ENCODE data around the gene OR6C2. TPM values are rescaled to one million over a fixed set of nuclear protein-coding genes. Genes with fewer than 3 reads are reported as not detected.
"Not testable (repeated sequence)": the region's sequence is repeated elsewhere in the genome, so short reads cannot be mapped to it uniquely, and the experiment has no call there.

The OR6C2 gene
- total RNA-seq, 1 experiment from 2014 or later = not detected

- TF ChIP-seq CTCF (IDR thresholded peaks at IDR 0.05; ENCODE audit: unreplicated experiment) = no peak
- DNase-seq = no peak
- Mint-ChIP-seq H3K36me3 (ENCODE audit: insufficient read depth, unreplicated experiment) (no peaks in the 10 kb centered on the region), H3K9me3 (ENCODE audit: low read depth, unreplicated experiment) (no peaks in the 10 kb centered on the region), H3K27me3 (ENCODE audit: unreplicated experiment) (no peaks in the 10 kb centered on the region), H3K27ac (ENCODE audit: unreplicated experiment) (no peak within 1 kb of the TSS), H3K4me1 (ENCODE audit: low read depth, unreplicated experiment) (no peaks in the 10 kb centered on the region), H3K4me3 (ENCODE audit: low read depth, unreplicated experiment) (no peak within 1 kb of the TSS)
- CTCF ChIA-PET = no interaction called here
- intact Hi-C loops (cut with micrococcal nuclease; ENCODE audit: unreplicated experiment) = no loop called here
- BruUV-seq (replicated peaks) = no TSS peak
These were observed 17.9 kb upstream of the OR6C2 start, which contains the start of gene OR6C76 for GRCh38 chr12:55425954-55426353. TSS of gene OR6C76 (plus strand) at chr12:55426254. CDS start at chr12:55426254, 0 bp downstream.

GRCh38 chr12:55428331-55429243 lies 15.3 kb upstream of the OR6C2 start:
- no peak for TF ChIP-seq CTCF (IDR thresholded peaks at IDR 0.05; ENCODE audit: unreplicated experiment)
- no TSS peak for BruUV-seq (replicated peaks)
- Mint-ChIP-seq H3K27me3 (ENCODE audit: unreplicated experiment) (no peaks in the 10 kb centered on the region), H3K4me1 (ENCODE audit: low read depth, unreplicated experiment) (no peaks in the 10 kb centered on the region), H3K36me3 (ENCODE audit: insufficient read depth, unreplicated experiment) (no peaks in the 10 kb centered on the region), H3K4me3 (ENCODE audit: low read depth, unreplicated experiment) (no peak overlapping the region), H3K27ac (ENCODE audit: unreplicated experiment) (no peak overlapping the region), H3K9me3 (ENCODE audit: low read depth, unreplicated experiment) (no peaks in the 10 kb centered on the region)
- intact Hi-C loops (cut with micrococcal nuclease; ENCODE audit: unreplicated experiment) = no loop called here
- CTCF ChIA-PET = no interaction called here
- no peak for DNase-seq

- H3K4me1 Mint-ChIP-seq (ENCODE audit: low read depth, unreplicated experiment); DNase-seq; BruUV-seq (replicated peaks); H3K27me3 Mint-ChIP-seq (ENCODE audit: unreplicated experiment); H3K9me3 Mint-ChIP-seq (ENCODE audit: low read depth, unreplicated experiment); CTCF ChIA-PET; H3K27ac Mint-ChIP-seq (ENCODE audit: unreplicated experiment); intact Hi-C loops (cut with micrococcal nuclease; ENCODE audit: unreplicated experiment); H3K36me3 Mint-ChIP-seq (ENCODE audit: insufficient read depth, unreplicated experiment); H3K4me3 Mint-ChIP-seq (ENCODE audit: low read depth, unreplicated experiment): not testable (repeated sequence)
These were observed 2.6 kb upstream of the OR6C2 start for GRCh38 chr12:55441233-55441632.

- TF ChIP-seq CTCF (IDR thresholded peaks at IDR 0.05; ENCODE audit: unreplicated experiment) = no peak
- Mint-ChIP-seq H3K27ac (ENCODE audit: unreplicated experiment) (no peak overlapping the region), H3K4me3 (ENCODE audit: low read depth, unreplicated experiment) (no peak overlapping the region), H3K4me1 (ENCODE audit: low read depth, unreplicated experiment) (no peaks in the 10 kb centered on the region), H3K27me3 (ENCODE audit: unreplicated experiment) (no peaks in the 10 kb centered on the region), H3K9me3 (ENCODE audit: low read depth, unreplicated experiment) (no peaks in the 10 kb centered on the region), H3K36me3 (ENCODE audit: insufficient read depth, unreplicated experiment) (no peaks in the 10 kb centered on the region)
- CTCF ChIA-PET = no interaction called here
- DNase-seq = no peak
- no TSS peak for BruUV-seq (replicated peaks)
- intact Hi-C loops (cut with micrococcal nuclease; ENCODE audit: unreplicated experiment) = no loop called here
These were observed 1.5 kb downstream of the OR6C2 start for GRCh38 chr12:55445357-55445756.

DNA sequence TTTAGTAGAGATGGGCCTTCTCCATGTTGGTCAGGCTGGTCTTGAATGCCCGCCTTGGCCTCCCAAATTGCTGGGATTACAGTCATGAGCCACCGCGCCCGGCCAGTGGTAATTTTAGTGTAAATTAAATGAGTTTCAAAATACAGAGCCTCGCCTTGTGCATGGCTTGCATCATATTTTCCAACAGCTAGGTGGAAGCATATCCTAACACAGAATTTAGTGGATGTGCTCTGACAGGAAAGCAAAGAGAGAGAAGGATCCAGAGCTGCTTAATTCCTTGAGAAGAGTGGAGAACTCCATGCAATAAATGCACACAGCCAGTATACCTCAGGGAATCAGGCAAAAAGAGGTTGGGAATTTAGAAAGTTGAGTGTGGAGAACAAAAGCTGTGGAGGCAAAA lies 2.5 kb downstream of the OR6C2 start:
- no peak for DNase-seq
- no peak overlapping the region for H3K27ac Mint-ChIP-seq (ENCODE audit: unreplicated experiment)
- no peak overlapping the region for H3K4me3 Mint-ChIP-seq (ENCODE audit: low read depth, unreplicated experiment)
- no peaks in the 10 kb centered on the region for H3K36me3 Mint-ChIP-seq (ENCODE audit: insufficient read depth, unreplicated experiment)
- intact Hi-C loops (cut with micrococcal nuclease; ENCODE audit: unreplicated experiment) = loop anchor here (1.0 kb wide), 1 partner anchor 173 kb away; no protein-coding TSS in a partner anchor
- no TSS peak for BruUV-seq (replicated peaks)
- H3K4me1 Mint-ChIP-seq (ENCODE audit: low read depth, unreplicated experiment) = no peaks in the 10 kb centered on the region
- H3K27me3 Mint-ChIP-seq (ENCODE audit: unreplicated experiment) = no peaks in the 10 kb centered on the region
- H3K9me3 Mint-ChIP-seq (ENCODE audit: low read depth, unreplicated experiment) = no peaks in the 10 kb centered on the region
- TF ChIP-seq CTCF (IDR thresholded peaks at IDR 0.05; ENCODE audit: unreplicated experiment) = no peak
- CTCF ChIA-PET = no interaction called here
